WTC11 (cell line): Measurements from ENCODE around the gene CTNND2. TPM values are rescaled to one million over a fixed set of nuclear protein-coding genes. Genes with fewer than 3 reads are reported as not detected.

Experiments
- ATAC-seq: fragments of 200-7000 bp; cut with Tn5 transposase; 2 replicates; pipeline ENCODE4 v1.10.0; 2021; ENCODE audit warnings: mild to moderate bottlenecking, moderate library complexity
- CTCF ChIA-PET: fragments of 300-600 bp; sonication (Branson Sonifier 250); formaldehyde crosslinking; loops from one replicate; lab custom pipeline; 2021; ENCODE audit warnings: antibody characterized with exemption; lab: Charles Lee
- POLR2A ChIA-PET: fragments of 350-600 bp; sonication (Branson Sonifier 250); formaldehyde crosslinking; loops from one replicate; lab custom pipeline; 2021; ENCODE audit warnings: antibody characterized with exemption; lab: Charles Lee
- DNase-seq: peaks from one replicate; pipeline ENCODE4 v3.0.0; 2021; ENCODE audit warnings: low spot score
- H3K27ac Mint-ChIP-seq: 2 replicates; pipeline ENCODE4 v1.8.0; 2021; ENCODE audit warnings: mixed read lengths
- H3K27me3 Mint-ChIP-seq: 2 replicates; pipeline ENCODE4 v1.8.0; 2021; ENCODE audit warnings: low read depth, mild to moderate bottlenecking, moderate library complexity, mixed read lengths
- H3K36me3 Mint-ChIP-seq: 2 replicates; pipeline ENCODE4 v1.8.0; 2021; ENCODE audit warnings: mixed read lengths
- H3K4me1 Mint-ChIP-seq: 2 replicates; pipeline ENCODE4 v1.8.0; 2022; ENCODE audit warnings: mixed read lengths
- H3K4me3 Mint-ChIP-seq: 2 replicates; pipeline ENCODE4 v1.8.0; 2021; ENCODE audit warnings: mild to moderate bottlenecking, moderate library complexity, mixed read lengths
- H3K9me3 Mint-ChIP-seq: 2 replicates; pipeline ENCODE4 v1.8.0; 2021; ENCODE audit warnings: mixed read lengths
- ELF4 ChIP-seq: sonication (generic); formaldehyde crosslinking; IDR thresholded peaks from 2 replicates; pipeline ENCODE4 v1.8.1; 2022; ENCODE audit warnings: low read depth, mild to moderate bottlenecking, moderate library complexity, missing genetic modification reagents
- FOXJ3 ChIP-seq: sonication (generic); formaldehyde crosslinking; IDR thresholded peaks from 2 replicates; pipeline ENCODE4 v1.9.0; 2021; ENCODE audit warnings: missing genetic modification reagents, mild to moderate bottlenecking, borderline replicate concordance
- GTF2I ChIP-seq: fragments of 250-450 bp; sonication (Bioruptor Pico); conservative IDR thresholded peaks from 2 replicates; pipeline ENCODE4 v1.4.0; 2021; ENCODE audit warnings: mild to moderate bottlenecking
- MYBL2 ChIP-seq: sonication (generic); formaldehyde crosslinking; IDR thresholded peaks from 2 replicates; pipeline ENCODE4 v1.8.1; 2023; ENCODE audit warnings: mild to moderate bottlenecking, moderate library complexity, missing genetic modification reagents
- OVOL2 ChIP-seq: fragments of 250-450 bp; sonication (Bioruptor Pico); IDR thresholded peaks from 2 replicates; pipeline ENCODE4 v1.9.0; 2021; ENCODE audit warnings: mild to moderate bottlenecking, borderline replicate concordance
- PRRX2 ChIP-seq: fragments of 250-450 bp; sonication (Bioruptor Pico); IDR thresholded peaks from 2 replicates; pipeline ENCODE4 v1.8.0; 2021; ENCODE audit warnings: mild to moderate bottlenecking
- SMAD4 ChIP-seq: sonication (generic); formaldehyde crosslinking; IDR thresholded peaks from 2 replicates; pipeline ENCODE4 v1.8.0; 2022; ENCODE audit warnings: mild to moderate bottlenecking, missing genetic modification reagents
- SP1 ChIP-seq: sonication (generic); formaldehyde crosslinking; conservative IDR thresholded peaks from 2 replicates; pipeline ENCODE4 v1.8.1; 2022; ENCODE audit warnings: missing genetic modification reagents
- TCF7 ChIP-seq: sonication (generic); formaldehyde crosslinking; IDR thresholded peaks from 2 replicates; pipeline ENCODE4 v1.8.0; 2022; ENCODE audit warnings: mild to moderate bottlenecking, low read depth, missing genetic modification reagents, moderate library complexity
- TP53 ChIP-seq: sonication (generic); formaldehyde crosslinking; IDR thresholded peaks from 2 replicates; pipeline ENCODE4 v1.8.1; 2023; ENCODE audit warnings: mild to moderate bottlenecking, missing genetic modification reagents
- ZNF138 ChIP-seq: sonication (generic); formaldehyde crosslinking; conservative IDR thresholded peaks from 2 replicates; pipeline ENCODE4 v1.8.1; 2022; ENCODE audit warnings: mild to moderate bottlenecking, moderate library complexity, missing genetic modification reagents
- ZNF416 ChIP-seq: fragments of 250-450 bp; sonication (Bioruptor Pico); IDR thresholded peaks from 2 replicates; pipeline ENCODE4 v1.9.0; 2021; ENCODE audit warnings: mild to moderate bottlenecking, inconsistent platforms
- total RNA-seq: library from RNA; stranded (reverse); gene quantifications from 3 replicates; pipeline ENCODE4 v1.2.3, GENCODE V29; 2021
- TF ChIP-seq, protein P1 (sequence below): sonication (generic); formaldehyde crosslinking; IDR thresholded peaks from 2 replicates; pipeline ENCODE4 v1.8.0; 2022; ENCODE audit warnings: mild to moderate bottlenecking, missing genetic modification reagents
- TF ChIP-seq, protein P2 (sequence below): sonication (generic); formaldehyde crosslinking; IDR thresholded peaks from 2 replicates; pipeline ENCODE4 v1.8.1; 2023; ENCODE audit warnings: mild to moderate bottlenecking, missing genetic modification reagents
- TF ChIP-seq, protein P3 (sequence below): fragments of 250-450 bp; sonication (Bioruptor Pico); IDR thresholded peaks from 2 replicates; pipeline ENCODE4 v1.9.0; 2021; ENCODE audit warnings: mild to moderate bottlenecking
- TF ChIP-seq, protein P4 (sequence below): sonication (generic); formaldehyde crosslinking; IDR thresholded peaks from 2 replicates; pipeline ENCODE4 v1.8.0; 2022; ENCODE audit warnings: mild to moderate bottlenecking, missing genetic modification reagents
- TF ChIP-seq, protein P5 (sequence below): sonication (generic); formaldehyde crosslinking; conservative IDR thresholded peaks from 2 replicates; pipeline ENCODE4 v1.8.1; 2022; ENCODE audit warnings: mild to moderate bottlenecking, missing genetic modification reagents
- TF ChIP-seq, protein P6 (sequence below): fragments of 250-450 bp; sonication (Bioruptor Pico); IDR thresholded peaks from 2 replicates; pipeline ENCODE4 v1.9.0; 2021; ENCODE audit warnings: mild to moderate bottlenecking

CTNND2 gene
- total RNA-seq, 1 experiment from 2014 or later = 11.9 TPM

DNA sequence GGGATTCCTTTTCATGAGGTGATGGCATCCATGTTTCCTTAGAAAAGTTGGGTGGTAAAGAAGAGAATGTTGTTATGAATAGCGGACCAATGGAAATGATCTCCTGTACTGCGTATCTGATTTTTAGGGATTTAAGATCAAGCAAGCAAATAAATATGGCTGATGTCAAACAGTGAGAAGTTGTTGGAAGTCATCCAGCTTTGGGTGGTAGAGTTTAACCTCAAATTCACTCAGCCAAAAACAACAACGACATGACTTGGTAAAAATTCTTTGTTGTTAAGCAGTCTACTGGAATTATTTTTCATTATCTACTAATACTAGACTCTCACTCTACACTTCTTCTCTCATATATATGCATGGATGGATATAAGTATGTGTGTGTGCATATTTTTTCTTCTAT is 426.5 kb downstream of the CTNND2 start:
- Mint-ChIP-seq H3K27ac (no peak overlapping the region), H3K36me3 (no peaks in the 10 kb centered on the region), H3K4me1 (peaks cover 5% of the 10 kb centered on the region), H3K27me3 (no peaks in the 10 kb centered on the region), H3K4me3 (no peak overlapping the region), H3K9me3 (no peaks in the 10 kb centered on the region)
- ChIA-PET CTCF (no interaction called here), POLR2A (no interaction called here)
- ATAC-seq (no peak), DNase-seq (no peak)
- no peak for TF ChIP-seq TP53 (CRISPR knock-in tag)
- TF ChIP-seq SP1 = no peak
- no peak for TF ChIP-seq SMAD4 (CRISPR knock-in tag)
- TF ChIP-seq, all 79 proteins: peak for 0

DNA sequence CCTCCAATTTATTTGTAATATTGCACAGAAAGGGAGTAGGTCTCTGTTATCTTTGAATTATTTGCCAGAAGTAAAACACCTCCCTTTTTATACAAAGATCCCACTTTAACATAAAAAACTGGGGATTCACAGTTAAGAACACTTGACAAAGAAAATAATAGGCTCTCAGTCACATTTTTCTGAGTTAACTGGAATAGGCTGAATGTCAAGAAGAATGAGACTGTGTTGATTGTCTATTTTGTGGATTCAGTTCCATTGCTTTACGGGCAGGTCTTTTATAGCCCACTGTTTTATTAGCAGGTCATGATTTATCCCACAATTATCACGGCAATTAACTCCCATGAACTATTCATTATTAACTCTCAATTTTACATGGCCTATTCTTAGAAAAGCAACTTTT is 427.4 kb downstream of the CTNND2 start:
- H3K36me3 Mint-ChIP-seq = no peaks in the 10 kb centered on the region
- DNase-seq (no peak), ATAC-seq (no peak)
- TF ChIP-seq, protein P1, sequence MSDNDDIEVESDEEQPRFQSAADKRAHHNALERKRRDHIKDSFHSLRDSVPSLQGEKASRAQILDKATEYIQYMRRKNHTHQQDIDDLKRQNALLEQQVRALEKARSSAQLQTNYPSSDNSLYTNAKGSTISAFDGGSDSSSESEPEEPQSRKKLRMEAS (CRISPR knock-in tag) = no peak
- TF ChIP-seq, protein P2, sequence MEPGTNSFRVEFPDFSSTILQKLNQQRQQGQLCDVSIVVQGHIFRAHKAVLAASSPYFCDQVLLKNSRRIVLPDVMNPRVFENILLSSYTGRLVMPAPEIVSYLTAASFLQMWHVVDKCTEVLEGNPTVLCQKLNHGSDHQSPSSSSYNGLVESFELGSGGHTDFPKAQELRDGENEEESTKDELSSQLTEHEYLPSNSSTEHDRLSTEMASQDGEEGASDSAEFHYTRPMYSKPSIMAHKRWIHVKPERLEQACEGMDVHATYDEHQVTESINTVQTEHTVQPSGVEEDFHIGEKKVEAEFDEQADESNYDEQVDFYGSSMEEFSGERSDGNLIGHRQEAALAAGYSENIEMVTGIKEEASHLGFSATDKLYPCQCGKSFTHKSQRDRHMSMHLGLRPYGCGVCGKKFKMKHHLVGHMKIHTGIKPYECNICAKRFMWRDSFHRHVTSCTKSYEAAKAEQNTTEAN = no peak
- TF ChIP-seq MYBL2 (CRISPR knock-in tag) = no peak
- no peak for TF ChIP-seq OVOL2 (CRISPR knock-in tag)
- no peak for TF ChIP-seq GTF2I (CRISPR knock-in tag)
- no peak for TF ChIP-seq ELF4 (CRISPR knock-in tag)
- TF ChIP-seq, protein P3, sequence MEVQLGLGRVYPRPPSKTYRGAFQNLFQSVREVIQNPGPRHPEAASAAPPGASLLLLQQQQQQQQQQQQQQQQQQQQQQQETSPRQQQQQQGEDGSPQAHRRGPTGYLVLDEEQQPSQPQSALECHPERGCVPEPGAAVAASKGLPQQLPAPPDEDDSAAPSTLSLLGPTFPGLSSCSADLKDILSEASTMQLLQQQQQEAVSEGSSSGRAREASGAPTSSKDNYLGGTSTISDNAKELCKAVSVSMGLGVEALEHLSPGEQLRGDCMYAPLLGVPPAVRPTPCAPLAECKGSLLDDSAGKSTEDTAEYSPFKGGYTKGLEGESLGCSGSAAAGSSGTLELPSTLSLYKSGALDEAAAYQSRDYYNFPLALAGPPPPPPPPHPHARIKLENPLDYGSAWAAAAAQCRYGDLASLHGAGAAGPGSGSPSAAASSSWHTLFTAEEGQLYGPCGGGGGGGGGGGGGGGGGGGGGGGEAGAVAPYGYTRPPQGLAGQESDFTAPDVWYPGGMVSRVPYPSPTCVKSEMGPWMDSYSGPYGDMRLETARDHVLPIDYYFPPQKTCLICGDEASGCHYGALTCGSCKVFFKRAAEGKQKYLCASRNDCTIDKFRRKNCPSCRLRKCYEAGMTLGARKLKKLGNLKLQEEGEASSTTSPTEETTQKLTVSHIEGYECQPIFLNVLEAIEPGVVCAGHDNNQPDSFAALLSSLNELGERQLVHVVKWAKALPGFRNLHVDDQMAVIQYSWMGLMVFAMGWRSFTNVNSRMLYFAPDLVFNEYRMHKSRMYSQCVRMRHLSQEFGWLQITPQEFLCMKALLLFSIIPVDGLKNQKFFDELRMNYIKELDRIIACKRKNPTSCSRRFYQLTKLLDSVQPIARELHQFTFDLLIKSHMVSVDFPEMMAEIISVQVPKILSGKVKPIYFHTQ = no peak
- no peak for TF ChIP-seq FOXJ3 (CRISPR knock-in tag)
- no peak for TF ChIP-seq SMAD4 (CRISPR knock-in tag)
- TF ChIP-seq, protein P4, sequence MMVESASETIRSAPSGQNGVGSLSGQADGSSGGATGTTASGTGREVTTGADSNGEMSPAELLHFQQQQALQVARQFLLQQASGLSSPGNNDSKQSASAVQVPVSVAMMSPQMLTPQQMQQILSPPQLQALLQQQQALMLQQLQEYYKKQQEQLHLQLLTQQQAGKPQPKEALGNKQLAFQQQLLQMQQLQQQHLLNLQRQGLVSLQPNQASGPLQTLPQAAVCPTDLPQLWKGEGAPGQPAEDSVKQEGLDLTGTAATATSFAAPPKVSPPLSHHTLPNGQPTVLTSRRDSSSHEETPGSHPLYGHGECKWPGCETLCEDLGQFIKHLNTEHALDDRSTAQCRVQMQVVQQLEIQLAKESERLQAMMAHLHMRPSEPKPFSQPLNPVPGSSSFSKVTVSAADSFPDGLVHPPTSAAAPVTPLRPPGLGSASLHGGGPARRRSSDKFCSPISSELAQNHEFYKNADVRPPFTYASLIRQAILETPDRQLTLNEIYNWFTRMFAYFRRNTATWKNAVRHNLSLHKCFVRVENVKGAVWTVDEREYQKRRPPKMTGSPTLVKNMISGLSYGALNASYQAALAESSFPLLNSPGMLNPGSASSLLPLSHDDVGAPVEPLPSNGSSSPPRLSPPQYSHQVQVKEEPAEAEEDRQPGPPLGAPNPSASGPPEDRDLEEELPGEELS = no peak
- no peak for TF ChIP-seq PRRX2
- TF ChIP-seq ZNF416 = no peak
- no peak for TF ChIP-seq ZNF138
- no peak for TF ChIP-seq TCF7
- TF ChIP-seq, protein P5, sequence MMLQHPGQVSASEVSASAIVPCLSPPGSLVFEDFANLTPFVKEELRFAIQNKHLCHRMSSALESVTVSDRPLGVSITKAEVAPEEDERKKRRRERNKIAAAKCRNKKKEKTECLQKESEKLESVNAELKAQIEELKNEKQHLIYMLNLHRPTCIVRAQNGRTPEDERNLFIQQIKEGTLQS (CRISPR knock-in tag) = no peak
- TF ChIP-seq, protein P6, sequence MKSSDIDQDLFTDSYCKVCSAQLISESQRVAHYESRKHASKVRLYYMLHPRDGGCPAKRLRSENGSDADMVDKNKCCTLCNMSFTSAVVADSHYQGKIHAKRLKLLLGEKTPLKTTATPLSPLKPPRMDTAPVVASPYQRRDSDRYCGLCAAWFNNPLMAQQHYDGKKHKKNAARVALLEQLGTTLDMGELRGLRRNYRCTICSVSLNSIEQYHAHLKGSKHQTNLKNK (CRISPR knock-in tag) = no peak
- TF ChIP-seq TP53 (CRISPR knock-in tag) = no peak
- CTCF ChIA-PET = no interaction called here
- no peaks in the 10 kb centered on the region for H3K4me1 Mint-ChIP-seq
- H3K27me3 Mint-ChIP-seq = no peaks in the 10 kb centered on the region
- no peaks in the 10 kb centered on the region for H3K9me3 Mint-ChIP-seq
- no peak overlapping the region for H3K27ac Mint-ChIP-seq
- POLR2A ChIA-PET = no interaction called here
- no peak overlapping the region for H3K4me3 Mint-ChIP-seq
